HG03064 (cell line): Measurements from ENCODE around the gene HEXD.
"Not testable (repeated sequence)": the region's sequence is repeated elsewhere in the genome, so short reads cannot be mapped to it uniquely, and the experiment has no call there.

ENCODE experiments used
- ATAC-seq: cut with Tn5 transposase; IDR thresholded peaks from one replicate; pipeline ENCODE4 v1.9.1; 2021; ENCODE audit warnings: low read depth; ENCODE audit not compliant: unreplicated experiment

Gene HEXD

DNA sequence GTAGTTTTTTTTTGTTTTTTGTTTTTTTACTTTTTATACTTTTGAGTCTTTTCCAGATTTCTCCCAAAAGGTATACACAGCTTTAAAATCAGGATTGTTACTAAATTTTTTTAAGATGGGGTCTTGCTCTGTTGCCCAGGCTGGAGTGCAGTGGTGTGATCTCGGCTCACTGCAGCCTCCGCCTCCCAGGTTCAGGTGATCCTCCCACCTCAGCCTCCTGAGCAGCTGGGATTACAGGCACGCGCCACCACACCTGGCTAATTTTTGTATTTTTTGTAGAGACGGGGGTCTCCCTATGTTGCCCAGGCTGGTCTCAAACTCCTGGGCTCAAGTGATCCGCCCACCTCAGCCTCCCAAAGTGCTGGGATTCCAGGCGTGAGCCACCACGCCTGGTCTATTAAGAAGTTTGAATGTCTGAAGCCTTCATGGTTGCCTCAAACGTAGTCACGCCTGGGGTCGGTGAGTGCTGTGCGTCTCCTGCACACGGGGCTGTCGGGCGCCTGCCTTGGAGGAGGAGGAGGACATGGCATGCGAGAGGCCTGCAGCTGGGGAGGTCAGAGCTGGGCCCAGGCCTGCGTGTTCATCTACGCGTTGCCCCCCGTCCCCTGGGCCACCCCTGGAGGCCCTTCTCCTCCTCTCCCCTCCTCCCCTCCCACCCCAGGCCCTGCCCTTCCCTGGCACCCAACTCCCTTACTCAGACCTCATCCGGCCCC, 35.8 kb upstream of the HEXD start:
- not testable (repeated sequence) for ATAC-seq

DNA sequence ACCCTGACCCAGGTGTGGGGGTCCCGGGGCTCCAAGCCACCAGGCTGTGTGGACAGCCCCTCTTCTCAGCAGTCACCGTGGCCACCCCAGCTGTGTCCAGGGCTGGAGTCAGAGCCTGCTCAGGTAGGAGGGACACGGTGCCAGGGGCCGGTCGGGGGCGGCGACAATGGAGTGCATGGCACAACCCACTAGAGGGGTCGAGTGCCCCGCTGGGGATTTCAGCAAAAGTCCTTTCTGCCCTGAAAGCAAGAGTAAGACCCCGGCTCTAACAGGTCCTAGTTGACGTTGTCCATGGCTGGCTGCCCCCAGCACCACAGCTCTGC, 35.3 kb upstream of the HEXD start:
- ATAC-seq = no peak

GRCh38 chr17:82383411-82383810, 34.7 kb upstream of the HEXD start:
- no peak for ATAC-seq

- ATAC-seq = no peak
Observed at GRCh38 chr17:82384051-82384729, 34.0 kb upstream of the HEXD start.

DNA sequence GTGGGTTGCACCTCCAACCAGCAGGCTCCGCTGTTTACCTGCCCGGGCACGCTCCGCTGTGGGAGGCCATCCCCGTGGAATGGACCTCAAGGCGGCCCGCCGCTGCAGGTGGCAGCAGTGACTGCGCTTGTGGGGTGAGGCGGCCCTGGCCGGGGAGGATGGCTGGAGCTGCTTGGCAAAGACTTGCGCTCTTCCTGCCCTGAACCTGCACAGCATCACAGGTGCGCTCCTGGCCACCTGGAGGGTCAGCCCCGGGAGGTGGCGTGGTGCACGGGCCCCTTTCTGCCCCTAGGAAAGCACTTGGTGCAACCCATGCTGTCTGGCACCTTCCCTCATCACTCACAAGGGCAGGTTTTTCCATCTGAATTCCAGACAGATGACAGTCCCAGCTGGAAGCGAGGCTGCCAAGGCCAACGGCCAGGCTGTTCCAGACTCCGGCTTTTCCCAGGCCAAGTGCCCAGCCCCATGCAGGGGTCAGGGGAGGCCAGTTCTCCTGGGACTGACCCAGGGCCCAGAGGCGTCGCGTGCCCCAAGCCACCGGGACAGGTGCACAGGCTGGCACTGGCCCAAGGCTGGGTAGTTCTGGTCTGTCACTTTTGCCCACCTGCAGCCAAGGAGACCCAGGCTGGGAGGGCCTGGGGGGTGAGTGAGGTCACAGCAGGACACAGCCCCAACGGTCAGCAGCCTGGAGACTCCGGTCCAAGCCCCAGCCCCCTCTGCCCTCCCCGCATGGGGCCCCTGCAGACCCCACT, 33.2 kb upstream of the HEXD start:
- no peak for ATAC-seq

- no peak for ATAC-seq
Observed at GRCh38 chr17:82385559-82386254, 32.4 kb upstream of the HEXD start.

DNA sequence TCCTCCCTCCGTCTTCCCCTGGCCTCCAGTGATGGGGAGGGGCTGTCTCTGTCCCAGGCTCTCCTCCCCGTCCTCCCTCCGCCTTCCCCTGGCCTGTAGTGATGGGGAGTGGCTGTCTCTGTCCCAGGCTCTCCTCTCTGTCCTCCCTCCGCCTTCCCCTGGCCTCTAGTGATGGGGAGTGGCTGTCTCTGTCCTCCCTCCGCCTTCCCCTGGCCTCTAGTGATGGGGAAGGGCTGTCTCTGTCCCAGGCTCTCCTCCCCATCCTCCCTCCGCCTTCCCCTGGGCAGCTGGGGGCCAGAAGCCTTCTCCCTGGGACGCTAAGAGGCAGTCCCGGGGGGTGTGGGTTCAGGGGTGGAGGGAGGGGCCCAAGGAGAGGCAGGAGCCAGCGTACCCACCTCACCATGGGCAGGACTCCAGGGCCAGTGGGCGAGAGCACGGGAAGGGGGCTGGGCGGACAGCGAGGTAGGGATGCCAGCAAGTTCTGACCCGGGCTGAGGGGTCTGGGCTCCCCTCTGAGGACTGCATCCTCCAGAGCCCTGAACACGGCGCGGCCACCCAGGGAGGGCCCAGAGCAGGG, 31.8 kb upstream of the HEXD start:
- ATAC-seq = no peak

DNA sequence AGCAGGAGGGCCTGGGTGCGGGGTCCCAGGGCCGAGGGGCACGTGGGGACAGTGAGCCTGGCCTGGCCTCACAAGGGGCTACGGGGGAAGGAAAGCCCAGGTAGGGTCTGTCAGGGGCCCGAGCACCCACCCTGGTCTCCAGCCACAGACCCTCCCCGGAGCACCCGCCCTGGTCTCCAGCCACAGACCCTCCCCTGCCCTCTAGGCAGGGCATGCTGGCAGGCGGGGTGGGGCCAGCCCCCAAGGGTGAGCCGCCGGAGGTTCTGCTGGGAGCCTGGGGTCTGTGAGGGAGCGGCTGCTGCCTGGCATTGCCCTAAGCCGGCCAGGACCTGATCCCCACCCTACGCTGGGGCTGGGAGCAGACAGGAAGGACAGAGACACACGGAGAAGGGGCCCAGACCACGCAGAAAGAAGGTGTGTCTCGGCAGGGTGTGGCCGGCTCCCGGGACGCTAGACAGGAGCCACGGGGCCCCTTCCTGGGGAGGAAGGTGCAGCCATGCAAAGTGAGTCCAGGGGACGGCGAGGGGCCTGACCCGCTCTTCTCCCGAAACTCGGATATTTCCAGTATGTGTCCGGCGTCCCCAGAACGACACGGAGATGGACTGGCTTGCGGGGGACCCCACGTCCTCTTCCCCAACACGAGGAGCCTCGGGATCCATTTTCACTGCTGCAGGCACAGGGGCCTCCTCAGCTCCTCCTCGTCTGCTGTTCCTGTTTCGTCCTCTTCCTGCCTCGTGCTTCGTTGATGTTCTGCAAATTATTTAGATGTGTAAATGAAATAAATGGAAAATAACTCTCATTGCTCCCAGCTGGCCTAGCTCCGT, 31.1 kb upstream of the HEXD start:
- no peak for ATAC-seq

DNA sequence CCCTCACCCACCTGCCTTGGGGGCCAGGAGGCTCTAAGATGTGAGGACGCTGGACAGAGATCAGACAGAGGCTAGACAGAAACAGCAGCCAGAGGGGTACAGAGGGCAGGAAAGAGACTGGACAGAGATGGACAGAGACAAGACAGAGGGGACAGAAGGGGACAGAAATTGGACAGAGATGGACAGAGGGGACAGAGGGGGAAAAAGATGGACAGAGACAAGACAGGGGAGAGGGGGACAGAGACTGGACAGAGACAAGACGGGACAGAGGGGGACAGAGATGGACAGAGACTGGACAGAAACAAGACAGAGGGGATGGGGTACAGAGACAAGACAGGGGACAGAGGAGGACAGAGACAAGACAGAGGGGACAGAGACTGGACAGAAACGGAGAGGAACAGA, 30.4 kb upstream of the HEXD start:
- ATAC-seq = no peak

DNA sequence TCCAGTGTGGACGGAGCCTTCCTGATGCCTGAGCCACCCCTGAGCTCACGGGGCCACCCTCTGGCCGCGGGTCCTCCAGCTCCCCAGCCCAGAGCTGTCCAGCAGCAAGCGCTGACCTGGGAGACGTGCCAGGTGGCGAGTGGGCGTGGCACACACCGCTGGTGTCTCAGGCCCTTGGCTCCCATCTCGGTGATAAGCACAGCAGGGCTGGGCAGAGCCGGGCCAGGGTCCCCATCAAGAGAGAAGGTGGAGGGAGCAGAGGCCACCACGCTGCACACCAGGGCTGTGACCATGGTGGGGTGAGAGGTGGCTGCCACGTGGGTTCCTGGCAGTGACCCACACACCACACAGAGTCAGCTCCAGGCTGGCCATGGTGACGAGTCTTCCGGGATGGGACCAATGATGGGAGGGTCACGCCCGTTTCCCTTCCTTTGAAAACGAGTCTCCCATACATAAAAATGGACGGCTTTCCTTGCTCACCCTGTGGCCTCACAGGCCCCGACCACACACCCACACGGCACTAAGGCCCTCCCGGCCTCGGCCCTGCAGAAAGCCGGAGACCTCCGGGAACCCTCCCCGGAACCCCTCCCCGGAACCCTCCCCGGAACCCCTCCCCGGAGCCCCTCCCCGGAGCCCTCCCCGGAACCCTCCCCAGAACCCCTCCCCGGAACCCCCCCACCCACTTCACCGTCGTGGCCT, 29.8 kb upstream of the HEXD start:
- no peak for ATAC-seq

DNA sequence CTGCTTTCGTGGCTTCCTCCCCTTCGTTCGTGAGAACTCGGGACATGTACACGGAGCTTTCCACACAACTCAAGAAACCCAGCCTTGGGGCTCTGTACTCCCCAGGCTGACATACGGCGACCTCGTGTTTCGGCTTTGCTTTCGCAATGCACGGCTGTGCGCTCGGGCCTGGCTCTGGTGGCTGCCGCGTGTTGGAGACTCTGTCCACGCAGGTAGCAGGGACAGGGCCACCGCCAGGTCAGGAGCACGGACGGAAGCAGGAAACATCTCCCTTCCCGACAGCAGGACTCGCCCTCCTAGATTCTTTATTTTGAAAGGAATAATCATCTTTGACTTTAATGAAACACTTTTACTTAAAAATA, 29.2 kb upstream of the HEXD start:
- no peak for ATAC-seq

GRCh38 chr17:82389379-82389778, 28.8 kb upstream of the HEXD start:
- no peak for ATAC-seq

DNA sequence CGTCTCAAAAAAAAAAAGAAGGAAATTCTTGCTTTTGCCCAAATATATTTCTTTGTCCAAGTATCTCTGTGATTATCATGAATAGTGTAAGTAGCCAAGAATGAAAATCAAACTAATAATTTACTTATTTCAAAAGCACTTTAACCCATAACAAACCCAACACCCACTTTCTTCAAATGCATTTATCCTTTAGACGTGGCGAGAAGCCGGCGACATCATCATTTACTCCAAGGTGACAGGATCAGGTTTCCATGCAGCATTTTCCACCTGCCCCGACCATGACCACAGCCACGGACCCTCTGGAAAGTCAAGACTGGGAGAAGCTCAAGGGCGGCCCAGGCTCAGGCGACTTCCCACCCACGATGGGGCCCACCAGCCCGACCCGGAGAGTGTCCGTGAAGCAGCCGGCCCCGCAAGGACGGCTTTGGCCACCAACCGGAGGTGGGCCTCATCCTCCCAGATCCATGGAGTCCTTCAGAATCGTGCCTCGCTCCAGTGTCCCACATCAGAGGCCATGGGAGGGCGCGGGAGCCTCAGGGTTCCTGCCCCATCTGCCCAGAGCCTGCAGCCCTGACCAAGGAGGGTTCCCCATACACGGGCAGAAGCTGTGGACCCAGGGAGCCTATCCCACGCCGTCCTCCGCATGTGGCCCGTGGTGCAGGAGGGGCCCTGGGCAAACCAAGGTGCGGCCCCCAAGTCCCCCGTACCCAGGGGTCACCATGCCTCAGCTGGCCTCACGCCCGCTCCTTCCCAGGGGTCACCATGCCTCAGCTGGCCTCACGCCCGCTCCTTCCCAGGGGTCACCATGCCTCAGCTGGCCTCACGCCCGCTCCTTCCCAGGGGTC, 27.9 kb upstream of the HEXD start:
- no peak for ATAC-seq

GRCh38 chr17:82390860-82391435, 27.2 kb upstream of the HEXD start:
- no peak for ATAC-seq

DNA sequence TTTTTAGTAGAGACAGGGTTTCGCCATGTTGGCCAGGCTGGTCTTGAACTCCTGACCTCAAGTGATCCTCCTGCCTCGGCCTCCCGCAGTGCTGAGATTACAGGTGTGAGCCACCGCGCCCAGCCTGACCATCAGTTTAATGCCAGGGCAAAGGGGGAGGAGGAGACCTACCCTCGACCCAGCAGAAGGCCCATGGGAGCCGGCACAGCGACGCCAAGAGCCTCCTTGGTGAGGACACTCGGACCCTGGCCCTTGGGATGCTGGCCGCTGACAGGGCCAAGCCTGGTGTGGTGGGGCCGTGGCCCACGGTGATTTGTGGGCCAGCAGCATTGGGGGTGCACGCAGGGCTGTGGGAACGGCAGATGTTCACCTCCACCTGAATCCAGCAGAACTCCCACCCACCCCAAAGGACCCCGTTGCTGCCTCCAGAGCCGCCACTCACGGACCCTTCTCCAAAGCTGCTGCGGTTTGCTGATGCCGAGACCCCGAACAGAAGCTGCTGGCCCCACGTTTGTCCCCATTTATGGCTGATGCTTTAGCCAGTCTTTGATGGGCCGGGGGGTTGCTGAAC, 26.6 kb upstream of the HEXD start:
- ATAC-seq = no peak

DNA sequence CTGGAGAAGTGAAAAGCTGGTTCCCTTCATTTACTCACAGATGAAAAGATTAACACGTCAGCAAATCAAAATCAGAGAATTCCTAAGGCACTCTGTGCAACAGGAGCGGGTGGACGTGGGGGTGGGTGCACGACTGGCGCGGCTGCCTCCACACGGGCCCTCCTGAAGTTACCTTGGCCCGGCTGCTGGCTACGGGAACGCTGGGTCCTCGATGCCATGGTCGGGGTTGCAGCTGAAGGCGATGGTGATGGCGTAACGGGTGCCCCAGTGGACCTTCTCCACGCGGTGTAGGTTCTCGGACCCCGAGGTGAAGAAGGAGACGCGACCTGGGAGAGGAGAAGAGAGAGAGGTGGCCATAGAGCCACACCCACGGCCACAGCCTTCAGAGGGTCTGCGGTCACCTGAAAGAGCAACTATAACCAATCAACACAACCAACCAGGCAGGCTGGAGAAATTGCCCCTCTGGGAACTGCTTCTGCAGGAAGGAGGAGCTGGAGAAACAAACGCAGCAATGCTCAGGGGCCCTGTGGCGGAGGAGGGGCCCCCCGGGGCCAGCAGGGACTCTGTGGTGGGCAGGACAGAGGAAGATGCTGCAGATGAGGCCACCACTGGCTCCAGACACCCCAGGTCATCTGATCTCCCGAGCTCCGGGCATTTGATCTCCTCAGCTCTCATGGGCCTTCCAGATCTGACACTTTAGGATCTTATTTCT, 25.8 kb upstream of the HEXD start:
- no peak for ATAC-seq

GRCh38 chr17:82392941-82393340, 25.2 kb upstream of the HEXD start:
- ATAC-seq = no peak
